GM08714 (cell line): ENCODE data around the gene PXN.
A peak's percentile ranks its signal among the peaks of the same experiment; 100 is the strongest.

ENCODE experiments used
- H3K4me3 ChIP-seq: fragments of 200-500 bp; sonication (Bioruptor generic); 2 replicates; pipeline ENCODE4 v1.5.1; 2014; ENCODE audit warnings: mild to moderate bottlenecking, low read length, inconsistent platforms
- ZNF274 ChIP-seq: IDR thresholded peaks from 2 replicates; pipeline ENCODE4 v1.6.1; 2012; ENCODE audit warnings: mild to moderate bottlenecking, low read depth, low read length

The PXN gene

DNA sequence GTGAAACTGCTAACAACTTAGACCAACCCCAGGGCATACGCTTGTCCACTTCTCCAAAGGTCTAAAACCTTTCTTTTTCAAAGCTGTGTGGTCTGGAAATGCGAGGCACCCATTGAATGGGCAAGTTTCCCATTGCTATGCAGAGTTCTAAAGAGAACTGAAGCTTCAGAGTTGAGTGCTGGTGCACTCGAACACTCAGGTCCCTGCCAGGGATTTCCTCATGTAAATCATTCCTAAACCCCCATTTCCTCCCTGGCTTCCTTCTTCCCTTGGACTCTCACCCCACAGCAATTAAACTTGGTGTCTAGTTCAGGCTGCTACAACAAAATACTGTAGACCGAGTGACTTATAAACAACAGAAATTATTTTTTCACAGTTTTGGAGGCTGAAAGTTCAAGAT is 2.2 kb upstream of the PXN start:
- no peak for TF ChIP-seq ZNF274
- H3K4me3 ChIP-seq = no peak overlapping the region

DNA sequence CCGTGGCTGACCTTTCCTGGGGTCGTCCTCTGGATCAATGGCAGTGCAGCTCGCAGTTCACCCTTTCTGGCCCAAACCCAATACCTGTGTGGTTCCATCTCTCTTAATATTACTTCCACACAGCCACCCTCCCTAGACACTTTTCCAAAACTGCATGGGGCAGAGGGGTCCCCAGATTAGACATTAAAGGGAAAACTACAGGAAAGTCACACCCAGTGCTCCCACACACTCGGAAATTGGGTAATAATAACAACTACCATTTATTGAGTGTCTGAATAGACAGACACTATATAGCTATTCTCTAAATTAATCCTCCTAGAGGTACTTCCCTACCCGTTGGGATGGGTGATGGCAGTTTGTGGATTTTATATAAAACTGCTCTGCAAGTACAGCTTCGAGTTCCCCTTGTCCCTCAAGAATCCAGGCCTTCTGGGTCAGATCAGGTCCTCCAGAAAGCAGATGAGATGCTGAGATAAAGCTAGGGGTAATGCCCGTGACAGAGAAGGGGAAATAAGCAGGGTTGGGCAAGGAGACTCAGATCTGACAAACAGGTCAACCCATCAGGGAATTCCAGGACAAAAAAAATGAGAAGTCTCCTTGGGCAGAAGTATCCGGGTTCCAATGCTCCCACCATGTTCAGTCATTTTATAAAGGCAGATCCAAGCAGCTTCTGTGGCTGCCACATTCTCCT is 795 bp upstream of the PXN start:
- no peak for TF ChIP-seq ZNF274
- no peak overlapping the region; the same call in 1 of the 2 replicates for H3K4me3 ChIP-seq

DNA sequence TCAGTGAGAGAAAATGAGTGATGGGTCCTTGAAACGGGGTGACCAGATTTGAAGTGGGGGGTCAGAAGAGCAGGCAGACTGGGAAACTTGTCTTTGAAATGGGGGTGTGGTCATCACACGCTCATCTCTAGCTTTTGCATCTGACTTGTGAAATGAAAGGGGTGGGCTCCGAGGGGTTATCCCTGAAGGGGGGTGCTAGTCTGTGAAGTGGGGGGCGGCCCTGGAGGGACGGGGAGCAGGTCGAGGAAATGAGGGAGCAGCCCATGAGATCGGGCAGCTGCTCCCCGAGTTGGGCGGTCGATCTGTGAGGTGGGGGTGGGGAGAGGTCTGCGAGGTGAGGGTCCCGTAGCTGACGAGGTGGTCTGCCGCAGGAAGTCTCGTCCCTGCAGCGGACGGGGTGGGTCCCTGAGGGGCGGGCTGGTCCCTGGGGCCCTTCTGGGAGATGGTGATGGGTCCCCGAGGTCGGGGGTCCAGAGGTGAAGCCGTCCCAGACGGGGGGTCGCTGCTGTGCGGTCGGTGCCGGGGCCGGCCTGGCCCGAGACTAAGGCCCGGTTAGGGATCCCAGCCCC is 542 bp downstream of the PXN start:
- peak overlapping the region; percentile 89 for H3K4me3 ChIP-seq

DNA sequence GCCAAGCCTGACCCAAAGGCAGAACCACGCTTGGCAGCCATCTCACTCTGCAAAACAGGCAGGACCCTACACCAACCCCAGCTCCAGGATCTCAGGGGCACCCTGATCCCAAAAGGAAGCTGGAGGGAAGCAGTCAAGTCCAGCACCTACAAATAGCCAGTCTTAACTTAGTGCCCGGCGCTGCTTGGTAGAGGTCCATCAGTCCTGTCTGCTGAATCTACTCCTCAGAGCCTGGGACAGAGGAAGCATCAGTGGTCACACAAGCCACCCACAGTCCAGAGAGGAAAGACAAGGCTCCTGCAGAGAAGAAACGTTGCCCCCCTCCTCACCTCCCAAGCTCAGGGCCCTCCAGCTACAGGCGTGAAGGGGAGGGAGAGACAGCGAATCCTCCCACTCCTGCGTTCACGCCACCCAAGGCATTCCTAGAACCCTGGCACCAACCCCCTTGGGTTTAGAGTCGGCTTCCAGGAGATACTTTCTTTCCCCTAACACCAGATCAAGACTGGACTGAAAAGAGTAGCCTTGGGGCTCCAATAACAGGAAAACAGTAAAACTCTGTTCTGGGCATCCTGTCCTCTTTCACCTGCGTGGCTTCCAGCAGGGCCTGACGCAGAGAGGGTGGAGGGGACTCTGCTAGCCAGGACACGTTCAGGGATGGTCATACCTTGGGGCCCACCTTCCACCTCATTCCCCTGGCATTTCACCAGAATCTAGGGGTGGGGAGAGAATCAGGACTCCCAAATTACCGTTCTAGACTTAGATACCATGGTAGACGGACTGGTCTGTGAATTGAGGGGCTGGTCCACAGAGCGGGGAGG is 1.2 kb downstream of the PXN start:
- peak overlapping the region; percentile 89; the same call in 1 of the 2 replicates for H3K4me3 ChIP-seq
- no peak for TF ChIP-seq ZNF274

More for the DNA sequence above, 542 bp downstream of the PXN start:
- no peak for TF ChIP-seq ZNF274

DNA sequence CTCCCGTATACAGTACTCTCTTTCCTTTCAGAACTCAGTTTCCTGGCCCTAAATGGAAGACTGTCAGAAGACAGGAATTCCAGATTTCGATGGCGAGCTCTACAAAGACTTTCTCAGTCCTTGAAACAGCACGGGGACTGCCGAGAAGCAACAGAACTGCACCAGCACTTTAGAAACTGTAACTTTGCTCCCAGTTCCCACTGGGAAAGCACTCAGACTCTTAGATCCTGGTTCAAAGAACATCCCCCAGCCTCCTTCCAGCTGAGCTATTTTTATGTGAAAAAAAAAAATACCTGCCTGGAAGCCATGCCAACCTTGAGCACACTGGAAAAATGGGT is 1.8 kb downstream of the PXN start:
- no peak for TF ChIP-seq ZNF274
- H3K4me3 ChIP-seq = no peak overlapping the region

DNA sequence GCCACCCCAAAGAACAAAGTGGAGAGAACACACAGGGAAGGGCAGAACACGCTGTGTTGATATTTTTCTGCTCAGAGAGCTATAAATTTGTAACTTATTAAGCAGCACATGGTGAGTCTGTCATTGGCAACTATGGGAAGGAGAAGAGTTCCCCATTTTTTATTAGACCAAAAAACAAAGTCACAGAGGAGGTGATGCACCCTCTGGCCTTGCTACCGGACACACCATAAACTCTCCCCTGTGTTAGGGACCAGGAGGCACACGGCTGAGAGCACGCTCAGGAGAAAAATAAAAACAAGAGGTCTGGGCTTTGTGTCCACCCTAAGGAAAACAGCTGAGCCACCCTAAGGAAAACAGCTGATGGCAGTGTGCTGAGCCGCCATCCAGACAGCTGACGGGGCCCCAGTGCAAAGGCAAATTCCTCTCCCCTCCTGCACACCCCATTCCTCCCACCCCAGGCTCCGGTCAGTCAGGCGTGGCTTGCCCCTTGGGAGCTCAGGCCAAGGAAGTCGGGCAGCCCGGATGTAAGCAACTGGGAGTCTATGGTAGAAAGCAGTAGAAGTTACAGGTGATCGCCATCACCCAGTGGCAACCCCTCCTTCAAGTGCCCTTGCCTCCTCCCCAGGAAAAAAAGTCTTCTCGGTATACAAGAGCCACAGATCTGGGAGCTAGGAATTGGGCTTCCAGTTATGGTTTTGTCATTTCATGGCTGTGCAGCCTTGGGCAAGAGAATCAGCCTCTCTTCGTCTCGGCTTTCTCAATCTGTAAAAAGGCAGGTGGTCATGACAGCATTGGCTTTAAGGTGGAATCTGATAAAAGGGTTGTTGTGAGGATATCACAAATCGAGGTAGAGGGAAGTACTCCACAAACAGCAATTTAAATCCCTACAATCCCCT is 2.4 kb downstream of the PXN start:
- no peak for TF ChIP-seq ZNF274
- H3K4me3 ChIP-seq = no peak overlapping the region

DNA sequence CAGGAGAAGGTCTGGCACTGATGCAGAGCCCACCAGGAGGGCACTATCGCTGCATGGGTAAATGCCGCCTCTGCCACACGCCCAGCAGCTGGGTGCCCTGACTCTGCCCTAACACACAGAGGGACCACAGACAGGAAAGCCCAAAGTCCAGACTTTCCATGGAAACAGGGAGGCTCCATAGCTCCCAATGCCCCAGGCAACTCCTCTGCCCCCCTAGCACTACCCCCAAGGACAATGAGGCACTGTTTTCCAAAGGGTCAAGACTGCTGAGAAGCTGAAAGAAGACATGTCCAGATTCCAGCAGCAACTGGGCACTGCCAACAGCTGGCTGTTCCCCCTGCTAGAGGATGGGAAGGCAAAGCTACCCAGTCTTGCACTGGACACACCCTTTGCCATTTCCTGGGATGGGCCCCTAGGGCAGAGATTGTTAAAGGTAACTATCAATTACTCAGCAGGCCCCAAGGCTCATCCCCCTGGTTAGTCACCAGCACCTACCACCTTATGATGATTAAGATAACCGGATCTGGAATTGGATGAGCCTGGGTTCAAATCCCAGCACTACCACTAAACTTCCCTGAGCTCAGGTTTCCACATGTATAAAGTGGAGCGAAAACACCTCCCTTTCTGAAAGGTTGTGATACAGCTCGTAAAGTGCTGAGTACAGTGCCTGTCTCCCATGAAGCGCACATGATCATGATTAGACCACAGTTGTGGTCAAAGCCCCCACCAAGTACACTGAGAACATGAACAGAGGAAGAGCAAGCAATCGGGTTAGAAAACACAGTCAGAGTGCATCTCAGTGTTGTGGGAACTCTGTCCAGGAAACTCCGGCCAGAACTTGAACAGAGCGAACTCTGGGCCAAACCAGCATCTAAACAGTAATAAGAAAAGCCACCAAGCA is 3.3 kb downstream of the PXN start:
- no peak overlapping the region for H3K4me3 ChIP-seq
- TF ChIP-seq ZNF274 = no peak

DNA sequence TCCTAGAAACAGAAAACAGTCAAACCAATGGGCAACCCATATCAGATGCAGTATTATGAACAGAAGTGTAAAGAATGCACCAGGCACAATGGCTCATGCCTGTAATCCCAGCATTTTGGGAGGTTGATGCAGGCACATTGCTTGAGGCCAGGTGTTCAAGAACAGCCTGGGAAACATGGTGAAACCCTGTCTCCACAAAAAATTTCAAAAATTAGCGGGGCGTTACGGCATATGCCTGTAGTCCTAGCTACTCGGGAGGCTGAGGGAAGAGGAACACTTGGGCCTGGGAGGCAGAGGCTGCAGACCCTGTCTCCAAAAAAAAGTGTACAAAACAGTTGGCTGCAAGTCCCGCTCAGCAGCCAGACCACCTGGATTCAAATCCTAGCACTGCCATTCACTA is 4.9 kb downstream of the PXN start:
- no peak for TF ChIP-seq ZNF274
- no peak overlapping the region for H3K4me3 ChIP-seq

DNA sequence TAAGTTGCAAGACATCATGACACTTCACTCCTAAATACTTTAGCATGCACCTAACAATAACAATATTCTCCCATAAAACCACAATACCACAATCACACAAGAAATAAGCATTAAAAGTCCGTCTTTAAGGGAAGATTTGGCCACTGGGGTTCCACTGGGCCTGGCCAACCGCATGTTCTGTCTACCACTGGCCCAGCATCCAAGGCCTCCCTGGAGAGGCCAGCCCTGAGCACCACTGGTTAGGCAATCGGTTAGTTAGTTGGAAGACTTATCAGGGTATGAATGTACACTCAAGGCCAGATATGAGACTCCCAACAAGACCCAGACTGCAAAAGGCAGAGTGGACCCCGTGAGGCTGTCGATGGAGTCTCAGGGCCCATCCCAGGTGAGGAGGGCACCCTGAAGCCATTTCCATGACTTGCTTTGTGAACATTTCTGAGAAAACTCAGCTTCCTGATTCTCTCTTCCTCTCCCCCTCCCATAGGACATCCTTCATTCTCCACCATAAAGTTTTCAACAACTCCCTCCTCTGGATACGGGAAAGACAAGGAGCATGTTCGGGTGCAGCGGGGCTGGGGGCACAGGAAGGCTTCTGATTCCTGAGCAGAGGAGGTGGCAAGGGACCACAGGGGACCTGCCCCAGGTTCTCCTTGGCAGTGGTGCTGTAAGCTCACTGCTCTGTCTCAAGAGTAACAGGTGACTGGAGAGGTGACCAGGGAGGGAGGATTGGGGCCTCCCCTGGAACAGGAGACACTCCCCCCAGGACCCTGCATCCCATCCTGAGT is 5.9 kb downstream of the PXN start:
- H3K4me3 ChIP-seq = no peak overlapping the region
- no peak for TF ChIP-seq ZNF274

DNA sequence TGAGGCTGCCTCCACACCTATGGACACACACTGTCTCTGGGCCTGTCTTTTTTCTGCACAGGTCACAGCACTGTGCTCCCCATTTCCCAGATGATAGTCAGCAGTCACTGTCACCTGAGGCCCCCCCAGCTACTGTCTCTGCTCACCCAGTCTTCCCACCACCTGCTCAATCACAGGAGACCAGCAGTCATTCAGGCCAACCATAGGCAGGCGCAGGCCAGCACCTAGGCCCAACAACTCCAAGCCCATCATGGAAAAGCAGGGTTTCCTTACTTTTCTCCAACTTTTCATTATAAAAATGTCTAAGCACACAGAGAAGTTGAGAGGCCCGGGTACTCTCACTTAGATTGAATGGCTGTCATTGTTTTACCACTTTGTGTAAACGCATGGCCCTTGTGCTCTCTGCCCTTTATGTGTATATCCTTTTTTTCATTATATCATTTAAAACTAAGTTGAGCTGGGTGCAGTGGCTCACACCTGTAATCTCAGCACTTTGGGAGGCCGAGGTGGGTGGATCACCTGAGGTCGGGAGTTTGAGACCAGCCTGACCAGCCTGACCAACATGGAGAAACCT is 7.1 kb downstream of the PXN start:
- H3K4me3 ChIP-seq = no peak overlapping the region
- no peak for TF ChIP-seq ZNF274

DNA sequence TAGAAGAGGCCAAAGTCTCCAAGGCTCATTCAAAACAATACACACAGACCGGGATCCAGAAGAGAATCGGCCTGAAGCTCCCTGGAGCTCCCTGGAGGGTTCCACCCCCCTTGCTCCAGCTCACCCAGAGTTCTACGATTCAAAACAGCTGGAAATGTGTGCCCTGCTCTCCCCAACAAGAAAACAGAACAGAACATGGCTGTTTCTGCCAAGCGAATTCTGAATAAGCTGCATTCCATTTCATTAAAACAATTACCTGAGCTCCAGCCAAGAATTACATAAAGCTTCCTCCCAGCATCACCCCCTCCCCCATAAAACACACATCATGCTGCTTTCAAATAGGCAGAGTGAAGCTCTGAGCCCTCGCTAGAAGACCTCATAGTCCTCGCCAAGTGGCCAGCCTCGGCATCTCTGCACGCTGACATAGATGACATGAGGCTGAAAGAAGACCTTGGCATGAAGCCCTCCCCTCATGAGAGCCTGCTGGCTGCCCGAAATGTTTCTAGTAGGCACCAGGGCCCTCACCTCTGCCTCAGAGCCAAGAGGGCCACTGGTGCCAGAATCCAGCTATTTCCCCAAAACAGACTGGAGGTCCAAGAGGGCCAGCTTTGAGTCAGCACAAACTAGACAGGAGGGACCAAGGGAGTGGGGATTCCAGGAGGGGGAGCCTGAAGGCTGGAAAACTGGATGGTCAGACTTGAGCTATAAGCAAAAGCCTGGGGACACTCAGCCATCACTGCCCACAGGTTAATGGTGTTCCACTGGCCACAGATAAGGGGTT is 8.3 kb downstream of the PXN start:
- no peak for TF ChIP-seq ZNF274
- H3K4me3 ChIP-seq = no peak overlapping the region
